NCI-H748 treated with DMSO at 0.1 percent for 48 hours (cell line): ENCODE data around the gene SLC29A1.
"Not testable (repeated sequence)": the region's sequence is repeated elsewhere in the genome, so short reads cannot be mapped to it uniquely, and the experiment has no call there.

Source experiments
- DNase-seq: peaks from one replicate; lab custom pipeline; 2025; lab: John Stamatoyannopoulos, UW

SLC29A1 gene

DNA sequence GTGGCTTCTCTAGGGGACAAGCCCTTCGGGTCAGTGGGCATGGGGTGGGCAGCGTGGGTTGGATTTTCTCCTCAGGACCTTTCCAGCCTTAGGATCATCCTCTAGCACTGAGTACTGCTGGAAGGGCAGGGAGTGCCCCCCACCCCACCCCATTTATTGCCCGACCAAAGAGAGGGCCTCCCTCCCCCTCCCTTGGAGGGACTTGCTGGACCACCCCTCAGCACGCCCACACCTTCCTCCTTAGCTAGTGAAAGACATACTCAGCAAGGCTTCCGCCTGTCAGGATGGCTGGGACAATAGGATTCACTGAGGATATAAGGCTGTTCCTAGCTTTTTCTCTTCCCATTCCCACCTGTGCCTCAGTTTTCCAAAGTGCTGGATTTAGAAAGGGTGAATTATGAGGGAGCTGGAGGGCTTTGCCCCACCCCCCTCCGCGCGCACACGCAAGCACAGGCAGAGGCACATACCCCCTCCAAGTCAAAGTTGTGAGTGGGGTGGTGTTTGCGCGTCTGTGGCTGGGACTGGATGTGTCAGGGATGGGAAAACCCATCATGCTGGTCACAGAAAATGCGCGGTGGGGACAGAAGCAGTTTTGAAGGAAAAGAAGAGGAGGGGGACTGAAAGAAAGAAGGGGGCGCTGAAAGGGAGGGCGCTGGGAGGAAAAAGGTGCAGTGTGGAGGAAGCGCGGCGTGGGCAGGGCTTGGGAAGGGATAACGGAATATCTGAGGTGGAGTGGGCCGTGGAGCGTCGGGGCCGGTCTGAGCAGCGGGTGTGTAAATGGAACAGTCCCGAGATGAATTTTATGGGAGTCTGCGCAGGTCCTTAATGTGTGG, 693 bp upstream of the SLC29A1 start:
- no peak for DNase-seq

DNA sequence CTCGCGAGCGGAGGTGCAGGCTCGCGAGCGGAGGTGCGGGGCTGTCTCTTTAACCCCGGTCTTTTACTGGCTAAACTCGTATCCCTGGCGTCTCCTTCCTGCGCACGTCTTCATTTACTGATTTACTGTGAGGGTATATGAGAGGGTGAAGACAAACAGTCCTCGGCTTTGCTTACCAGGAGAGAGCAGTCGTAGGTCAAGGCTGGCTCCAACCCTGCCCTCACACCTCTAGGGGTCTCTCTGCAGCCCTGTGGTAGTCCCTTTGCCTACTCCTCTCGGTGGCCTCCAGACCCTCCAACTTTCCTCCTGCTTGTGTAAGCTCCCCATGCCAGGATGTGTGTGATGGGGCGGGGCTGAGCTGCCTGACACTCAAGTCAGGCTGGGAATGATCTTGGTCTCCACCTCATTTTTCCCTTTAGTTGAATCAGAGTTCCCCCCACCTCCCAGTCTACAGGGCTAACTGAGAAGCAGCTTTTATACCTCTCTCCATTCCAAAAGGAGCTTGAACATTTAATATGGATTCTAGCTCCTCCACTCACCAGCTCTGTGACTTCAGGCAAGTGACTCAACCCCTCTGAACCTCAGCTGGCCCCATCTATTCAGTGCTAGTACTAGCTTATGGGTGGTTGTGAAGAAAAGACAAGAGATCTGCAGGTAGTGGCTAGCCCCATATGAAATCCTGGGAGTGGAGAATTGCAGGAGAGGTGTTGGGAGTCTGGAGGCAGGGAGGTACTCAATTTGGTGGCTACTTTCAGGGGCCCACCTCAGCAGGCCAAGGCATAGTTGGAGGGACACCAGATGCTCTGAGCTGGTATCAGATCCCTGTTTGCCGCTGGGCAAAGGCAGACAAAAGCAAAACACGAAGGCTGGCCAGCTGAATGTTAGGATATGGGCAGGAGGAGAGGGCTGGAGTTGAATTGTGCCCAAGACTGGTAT, 902 bp downstream of the SLC29A1 start:
- no peak for DNase-seq

DNA sequence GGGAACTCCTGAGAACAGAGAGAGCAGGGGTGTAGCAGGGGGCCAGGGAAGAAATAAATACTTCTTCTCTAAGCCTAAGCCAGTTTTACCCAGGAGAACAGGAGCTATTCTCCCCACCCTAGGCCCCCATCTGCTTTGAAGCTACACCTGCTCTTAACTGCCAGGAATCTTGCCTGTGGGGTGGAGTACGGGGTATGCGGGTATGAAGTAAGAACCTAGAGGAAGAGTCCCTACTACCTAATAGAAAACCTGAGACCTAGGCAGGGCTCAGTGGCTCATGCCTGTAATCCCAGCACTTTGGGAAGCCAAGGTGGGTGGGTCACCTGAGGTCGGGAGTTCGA, 1.5 kb downstream of the SLC29A1 start:
- DNase-seq: no peak

DNA sequence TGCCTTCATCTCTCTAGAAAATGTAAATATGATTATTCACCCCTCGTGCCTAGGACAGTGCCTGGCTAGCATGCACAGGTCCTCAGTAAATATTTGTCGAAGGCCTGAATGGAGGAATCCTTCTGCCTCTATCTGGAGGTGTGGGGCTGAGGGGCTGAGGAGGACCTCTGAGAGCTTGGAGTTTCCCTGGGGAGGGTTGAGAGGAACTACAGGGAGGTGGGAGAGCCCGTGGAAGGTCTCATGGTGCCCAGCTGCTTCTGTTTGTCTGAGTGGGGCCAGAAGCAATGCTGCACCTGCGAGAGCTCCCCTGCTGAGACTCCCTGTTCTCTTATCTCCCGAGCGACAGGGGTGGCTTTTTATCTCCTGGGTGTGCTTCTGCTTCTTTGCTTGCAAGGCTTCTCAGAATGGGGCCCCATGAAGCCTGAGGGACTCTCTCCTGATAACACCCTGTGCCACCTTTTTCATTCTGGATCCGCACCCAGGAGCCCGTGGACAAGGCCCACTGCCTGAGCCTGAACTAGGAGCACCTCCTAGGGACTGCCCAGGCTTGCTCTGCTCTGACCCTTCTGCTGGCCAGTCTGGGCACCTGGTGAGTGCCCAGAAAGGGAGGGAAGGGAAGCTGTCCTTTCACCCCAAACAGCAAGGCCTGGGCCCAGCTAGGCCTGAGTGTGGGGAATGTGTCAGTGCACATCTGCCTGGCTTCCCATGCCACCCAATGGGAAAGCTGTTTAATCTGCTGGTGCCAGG, 2.4 kb downstream of the SLC29A1 start:
- no peak for DNase-seq

DNA sequence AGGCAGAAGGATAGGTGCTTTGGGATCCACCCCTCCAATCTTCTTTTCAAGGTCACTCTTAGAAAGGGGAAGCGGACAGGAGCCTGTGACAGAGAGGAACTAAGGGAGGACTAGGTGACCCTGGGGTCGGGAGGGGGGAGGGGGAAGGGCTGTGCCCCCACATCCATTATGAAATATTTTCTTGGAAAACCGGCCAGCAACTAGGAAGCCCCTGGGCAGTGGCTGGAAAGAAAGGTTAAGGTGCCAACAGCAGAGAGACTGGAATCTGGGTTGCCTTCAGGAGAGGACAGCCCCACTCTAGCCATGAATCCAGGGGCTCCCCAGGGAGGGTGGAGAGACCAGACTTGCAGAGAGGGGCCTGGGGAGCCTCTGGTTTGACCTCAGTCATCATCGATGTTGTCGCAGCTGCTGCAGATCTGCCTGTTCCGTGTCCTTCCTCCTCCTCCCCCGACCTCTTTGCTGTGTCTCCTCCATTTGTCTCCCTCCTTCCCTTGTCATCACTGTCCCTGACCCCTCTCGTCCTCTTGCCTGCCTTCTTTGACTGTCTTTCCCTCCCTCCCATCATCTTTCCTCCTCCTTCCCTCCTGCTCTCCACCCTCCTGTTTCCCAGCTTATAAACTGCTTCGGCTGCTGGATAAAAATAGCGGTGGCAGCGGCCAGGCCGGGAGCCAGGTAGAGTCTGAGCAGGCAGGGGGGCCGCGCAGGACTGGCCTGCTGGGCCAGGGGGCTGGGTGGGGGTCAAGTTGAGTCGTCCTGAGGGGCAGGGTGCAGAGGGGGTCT, 3.2 kb downstream of the SLC29A1 start:
- no peak for DNase-seq

DNA sequence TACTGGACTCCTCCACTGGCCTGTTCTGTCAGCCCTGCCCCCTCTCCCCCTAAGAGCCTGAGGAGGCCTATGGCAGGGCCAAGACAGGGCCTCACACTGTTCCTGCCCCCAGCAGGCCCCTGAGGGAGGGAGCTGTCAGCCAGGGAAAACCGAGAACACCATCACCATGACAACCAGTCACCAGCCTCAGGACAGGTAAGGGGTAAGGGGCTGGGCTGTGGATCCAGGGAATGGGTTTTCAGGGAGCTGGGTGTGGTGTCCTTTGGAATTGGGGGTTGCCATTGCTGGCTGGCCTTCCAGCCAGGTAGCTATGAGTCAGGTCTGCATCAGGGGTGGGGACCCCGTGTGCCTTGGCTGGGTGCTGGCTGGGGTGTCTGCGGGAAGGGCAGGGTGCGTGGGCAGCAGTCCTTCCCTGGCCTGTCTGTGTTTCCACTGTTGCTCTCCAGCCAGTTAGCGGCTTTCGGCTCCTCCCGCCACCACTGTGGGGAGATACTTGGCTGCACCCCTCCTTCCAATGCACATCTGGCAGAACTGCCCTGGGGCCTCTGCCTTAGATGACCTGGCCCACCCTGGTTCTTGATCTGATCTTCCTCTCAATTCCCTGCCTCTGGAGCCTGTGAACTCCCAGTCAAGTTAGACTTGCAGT, 3.9 kb downstream of the SLC29A1 start:
- no peak for DNase-seq

DNA sequence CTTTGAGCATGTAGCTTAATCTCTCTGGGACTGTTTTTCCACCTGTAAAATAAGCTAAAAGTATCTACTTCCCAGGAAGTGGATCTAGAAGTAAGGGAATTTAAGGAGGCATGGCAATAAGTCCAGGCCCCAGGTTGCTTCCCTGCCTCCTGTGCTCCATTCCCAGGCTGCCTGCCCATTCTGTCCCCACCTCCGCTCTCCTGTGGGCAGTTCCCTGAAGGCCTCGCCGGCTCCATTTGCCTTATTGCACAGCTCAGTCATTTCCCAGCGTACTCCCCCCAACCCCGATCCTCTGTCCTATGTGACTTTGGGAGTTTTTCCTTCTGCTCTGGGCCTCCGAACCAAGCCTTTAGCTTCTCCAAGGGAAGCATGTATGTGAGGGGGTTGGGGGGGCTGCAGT, 4.6 kb downstream of the SLC29A1 start:
- DNase-seq: no peak

DNA sequence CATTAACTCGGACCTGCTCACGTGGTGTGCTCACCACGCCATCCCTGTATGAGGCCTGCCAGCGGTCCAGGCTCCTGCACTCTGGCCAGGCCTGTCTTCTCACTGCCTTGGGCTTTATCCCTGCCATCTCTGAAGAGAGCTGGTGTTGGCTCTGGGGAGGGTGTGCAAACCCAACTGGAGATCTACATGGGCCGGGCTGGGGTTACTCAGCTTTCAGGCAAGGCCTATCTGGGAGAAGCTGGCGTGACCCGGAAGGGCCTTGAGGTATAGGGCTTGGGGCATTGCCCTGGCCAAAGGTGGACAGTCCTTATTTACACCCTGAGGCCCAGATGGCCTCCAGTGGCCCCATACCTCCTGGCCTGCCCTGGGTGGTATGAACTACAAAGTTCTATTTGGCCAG, 5.0 kb downstream of the SLC29A1 start:
- no peak for DNase-seq

DNA sequence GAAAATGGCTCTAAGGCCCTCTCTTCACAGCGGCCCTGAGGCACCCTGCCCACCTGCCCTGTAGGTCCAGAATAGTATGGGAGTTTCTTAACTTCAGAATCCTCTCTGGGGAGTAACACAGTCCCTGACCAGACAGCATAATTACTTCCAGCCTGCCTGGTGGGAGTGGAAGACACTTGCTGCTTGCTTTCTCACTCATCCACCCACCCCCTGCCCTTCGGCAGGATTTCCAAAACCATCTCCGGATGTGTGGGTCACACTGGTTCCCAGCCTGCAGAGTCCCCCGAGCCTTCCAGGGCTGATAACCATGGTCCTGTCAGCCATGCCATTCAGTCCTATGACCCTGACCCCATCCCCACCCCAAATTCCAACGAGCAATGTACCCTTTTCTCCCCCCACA, 5.4 kb downstream of the SLC29A1 start:
- DNase-seq: no peak

DNA sequence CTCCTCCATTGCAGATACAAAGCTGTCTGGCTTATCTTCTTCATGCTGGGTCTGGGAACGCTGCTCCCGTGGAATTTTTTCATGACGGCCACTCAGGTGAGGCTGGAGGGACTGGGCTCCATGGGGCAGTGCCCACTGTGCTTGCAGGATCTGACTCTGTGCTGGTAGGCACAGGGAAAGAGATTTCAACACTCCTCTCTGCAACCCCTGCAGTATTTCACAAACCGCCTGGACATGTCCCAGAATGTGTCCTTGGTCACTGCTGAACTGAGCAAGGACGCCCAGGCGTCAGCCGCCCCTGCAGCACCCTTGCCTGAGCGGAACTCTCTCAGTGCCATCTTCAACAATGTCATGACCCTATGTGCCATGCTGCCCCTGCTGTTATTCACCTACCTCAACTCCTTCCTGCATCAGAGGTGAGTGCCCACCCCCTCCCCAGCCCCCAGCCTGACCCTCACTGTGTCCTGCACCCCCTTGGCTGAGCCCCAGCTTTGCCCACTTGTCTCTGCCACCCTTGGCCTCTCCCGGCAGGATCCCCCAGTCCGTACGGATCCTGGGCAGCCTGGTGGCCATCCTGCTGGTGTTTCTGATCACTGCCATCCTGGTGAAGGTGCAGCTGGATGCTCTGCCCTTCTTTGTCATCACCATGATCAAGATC, 6.1 kb downstream of the SLC29A1 start:
- DNase-seq: no peak

DNA sequence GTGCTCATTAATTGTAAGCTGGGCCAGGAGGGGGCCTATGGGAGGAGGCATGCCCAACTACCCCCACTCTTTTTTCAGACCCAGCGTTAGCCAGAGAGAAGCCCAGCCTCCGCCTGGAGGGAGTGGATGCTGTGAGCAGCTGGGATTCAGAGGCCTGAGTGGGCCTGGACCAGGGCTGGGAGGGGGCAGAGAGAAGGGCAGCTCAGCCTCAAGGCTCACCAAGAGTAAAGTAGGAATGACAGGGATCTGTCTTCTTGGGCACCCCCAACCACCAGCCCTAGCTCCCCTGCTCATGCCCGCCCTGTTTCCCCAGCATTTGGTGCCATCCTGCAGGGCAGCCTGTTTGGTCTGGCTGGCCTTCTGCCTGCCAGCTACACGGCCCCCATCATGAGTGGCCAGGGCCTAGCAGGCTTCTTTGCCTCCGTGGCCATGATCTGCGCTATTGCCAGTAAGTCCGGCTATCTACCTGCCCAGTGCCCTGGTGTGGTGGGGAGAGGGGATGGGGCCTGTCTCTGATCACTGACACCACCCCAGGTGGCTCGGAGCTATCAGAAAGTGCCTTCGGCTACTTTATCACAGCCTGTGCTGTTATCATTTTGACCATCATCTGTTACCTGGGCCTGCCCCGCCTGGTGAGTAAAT, 6.8 kb downstream of the SLC29A1 start:
- no peak for DNase-seq

DNA sequence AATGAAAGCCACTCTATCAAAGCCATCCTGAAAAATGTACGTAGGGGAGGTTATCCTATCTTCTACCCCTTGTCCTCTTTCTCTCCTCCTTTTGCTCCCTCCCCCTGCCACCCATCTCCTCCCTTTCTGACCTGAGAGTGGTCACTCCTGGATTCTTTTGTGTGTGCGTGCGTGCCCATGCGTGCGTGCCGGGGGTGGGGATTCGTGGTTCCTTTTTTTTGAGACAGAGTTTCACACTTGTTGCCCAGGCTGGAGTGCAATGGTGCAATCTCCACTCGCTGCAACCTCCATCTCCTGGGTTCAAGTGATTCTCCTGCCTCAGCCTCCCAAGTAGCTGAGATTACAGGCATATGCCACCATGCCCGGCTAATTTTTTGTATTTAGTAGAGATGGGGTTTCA, 8.0 kb downstream of the SLC29A1 start:
- not testable (repeated sequence) for DNase-seq

DNA sequence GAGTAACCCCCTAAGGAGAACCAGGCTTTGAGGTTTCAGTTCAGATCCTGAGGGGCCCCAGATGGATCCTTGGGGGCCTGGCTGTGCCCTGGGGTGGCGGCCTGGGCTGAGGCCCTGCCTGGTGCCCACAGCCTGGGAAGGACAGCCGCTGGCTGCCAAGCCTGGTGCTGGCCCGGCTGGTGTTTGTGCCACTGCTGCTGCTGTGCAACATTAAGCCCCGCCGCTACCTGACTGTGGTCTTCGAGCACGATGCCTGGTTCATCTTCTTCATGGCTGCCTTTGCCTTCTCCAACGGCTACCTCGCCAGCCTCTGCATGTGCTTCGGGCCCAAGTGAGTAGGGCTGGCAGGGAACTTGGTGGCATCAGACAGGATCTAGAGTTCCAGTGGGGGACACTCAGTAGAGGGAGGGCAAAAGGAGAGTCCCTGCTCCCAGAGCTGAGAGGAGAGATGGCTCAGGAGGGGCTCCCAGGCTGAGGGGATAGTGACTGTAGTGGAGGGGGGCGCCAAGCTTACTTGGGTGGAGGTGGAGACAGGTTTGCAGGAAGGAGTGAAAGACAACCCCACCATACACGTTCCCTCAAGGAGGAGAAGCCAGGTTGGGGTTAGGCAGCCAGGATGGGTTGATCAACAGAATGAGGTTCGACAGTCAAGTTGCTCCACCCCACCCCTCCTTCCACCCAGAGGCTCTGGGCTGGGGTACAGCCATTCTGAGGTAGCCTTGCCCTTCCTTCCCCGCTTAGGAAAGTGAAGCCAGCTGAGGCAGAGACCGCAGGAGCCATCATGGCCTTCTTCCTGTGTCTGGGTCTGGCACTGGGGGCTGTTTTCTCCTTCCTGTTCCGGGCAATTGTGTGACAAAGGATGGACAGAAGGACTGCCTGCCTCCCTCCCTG, 9.5 kb downstream of the SLC29A1 start:
- no peak for DNase-seq

DNA sequence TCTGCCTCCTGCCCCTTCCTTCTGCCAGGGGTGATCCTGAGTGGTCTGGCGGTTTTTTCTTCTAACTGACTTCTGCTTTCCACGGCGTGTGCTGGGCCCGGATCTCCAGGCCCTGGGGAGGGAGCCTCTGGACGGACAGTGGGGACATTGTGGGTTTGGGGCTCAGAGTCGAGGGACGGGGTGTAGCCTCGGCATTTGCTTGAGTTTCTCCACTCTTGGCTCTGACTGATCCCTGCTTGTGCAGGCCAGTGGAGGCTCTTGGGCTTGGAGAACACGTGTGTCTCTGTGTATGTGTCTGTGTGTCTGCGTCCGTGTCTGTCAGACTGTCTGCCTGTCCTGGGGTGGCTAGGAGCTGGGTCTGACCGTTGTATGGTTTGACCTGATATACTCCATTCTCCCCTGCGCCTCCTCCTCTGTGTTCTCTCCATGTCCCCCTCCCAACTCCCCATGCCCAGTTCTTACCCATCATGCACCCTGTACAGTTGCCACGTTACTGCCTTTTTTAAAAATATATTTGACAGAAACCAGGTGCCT, 10.2 kb downstream of the SLC29A1 start:
- no peak for DNase-seq

DNA sequence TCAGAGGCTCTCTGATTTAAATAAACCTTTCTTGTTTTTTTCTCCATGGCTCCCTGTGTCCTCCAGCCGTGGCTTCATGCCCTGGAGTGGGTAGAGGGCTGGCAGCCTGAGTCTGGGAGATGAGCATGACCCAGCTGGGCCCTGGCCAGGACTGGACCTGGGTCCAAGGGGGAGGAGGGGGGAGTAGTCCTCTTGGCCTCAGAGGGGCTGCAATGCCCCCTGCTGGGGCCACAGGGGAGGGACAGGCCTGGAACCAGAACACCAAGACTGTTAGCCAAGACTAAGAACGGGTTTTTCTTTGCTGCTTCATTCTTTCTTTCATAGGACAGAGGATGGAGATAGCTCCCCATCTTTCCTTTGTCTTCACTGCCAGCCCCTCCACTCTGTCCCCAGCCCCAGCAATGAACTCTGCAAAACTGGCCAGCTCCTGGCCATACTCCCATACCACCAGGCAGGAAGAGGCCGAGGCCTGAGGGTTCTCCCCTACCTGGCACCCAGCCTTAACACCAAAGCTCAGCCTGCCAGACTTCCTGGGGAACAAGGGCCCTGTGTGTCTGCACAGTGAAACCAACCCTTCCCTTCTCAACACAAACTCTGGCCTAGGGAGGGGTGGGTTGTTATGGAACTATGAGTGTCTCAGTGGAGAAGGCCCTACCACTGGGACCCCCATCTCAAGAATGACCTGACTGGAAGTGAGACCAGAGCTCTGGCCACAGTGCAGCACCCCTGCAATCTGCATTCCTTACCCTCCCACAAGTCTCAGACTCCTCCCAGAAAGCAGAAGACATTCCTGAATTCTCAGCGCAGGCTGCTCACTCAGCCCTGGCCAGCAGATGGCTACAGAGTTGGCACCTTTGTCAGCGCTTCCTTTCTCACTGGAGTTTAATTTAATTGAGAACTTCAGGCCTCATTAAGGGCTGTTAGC, 11.0 kb downstream of the SLC29A1 start:
- no peak for DNase-seq

DNA sequence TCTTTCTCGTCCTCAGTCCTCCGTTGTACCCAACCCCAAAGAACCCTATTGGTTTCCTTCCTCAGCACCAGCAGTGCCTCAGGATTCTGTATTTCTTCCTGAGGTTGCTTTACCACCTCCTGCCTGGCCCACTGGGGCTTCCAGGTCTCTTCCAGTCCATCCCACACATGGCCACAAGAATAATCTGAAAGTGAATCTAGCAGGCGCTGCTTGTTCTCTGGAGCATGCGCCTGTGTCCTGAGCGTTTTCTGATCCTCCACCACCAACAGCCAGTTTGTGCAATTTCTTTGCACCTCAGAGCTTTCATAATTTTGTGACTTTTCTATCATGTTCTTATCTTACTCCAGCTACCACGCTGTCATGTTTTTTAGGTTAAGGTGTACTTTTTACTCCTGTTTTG, 11.9 kb downstream of the SLC29A1 start:
- DNase-seq: no peak

DNA sequence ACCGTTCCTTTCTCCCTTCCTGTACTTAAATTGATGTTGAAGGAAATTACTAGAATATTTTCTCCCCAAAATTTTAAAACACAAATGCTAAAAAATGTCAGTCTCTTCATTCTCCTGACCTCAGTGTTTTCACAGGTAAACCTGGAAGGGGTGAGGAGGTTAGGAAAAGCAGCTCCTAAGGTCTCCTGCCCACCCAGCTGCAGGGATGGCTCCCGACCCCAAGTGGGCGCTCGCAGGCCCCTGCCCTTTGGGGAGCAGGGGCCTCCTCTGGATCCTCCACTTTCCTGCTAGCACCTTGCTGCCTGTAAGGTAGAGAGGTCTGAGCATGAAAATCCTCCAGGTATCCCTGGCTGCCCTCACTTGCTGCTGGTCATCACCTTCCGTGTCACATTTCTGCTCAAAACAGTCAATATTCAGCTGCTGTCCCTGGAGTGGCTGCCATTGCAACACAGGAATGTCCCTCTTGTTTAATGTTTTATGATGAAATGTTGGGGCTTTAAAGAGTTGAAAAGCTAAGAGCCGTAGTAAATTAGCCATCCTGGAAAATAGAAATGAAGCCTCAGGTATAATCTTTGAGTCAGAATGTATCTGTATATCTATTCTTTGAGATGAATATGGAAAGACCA, 12.6 kb downstream of the SLC29A1 start:
- no peak for DNase-seq
